ENCODE results near the gene IGSF5.

Gene IGSF5

GRCh38 chr21:39818557-39818956 lies 73.6 kb downstream of the IGSF5 start:
- no peak for DNase-seq
- Mint-ChIP-seq H3K4me1 (ENCODE audit: low read depth) (no peaks in the 10 kb centered on the region), H3K4me3 (no peak overlapping the region), H3K27me3 (no peaks in the 10 kb centered on the region), H3K36me3 (ENCODE audit: low read depth) (no peaks in the 10 kb centered on the region), H3K27ac (no peak overlapping the region), H3K9me3 (no peaks in the 10 kb centered on the region)

- no peak overlapping the region for H3K27ac Mint-ChIP-seq
- H3K36me3 Mint-ChIP-seq (ENCODE audit: low read depth): no peaks in the 10 kb centered on the region
- H3K4me1 Mint-ChIP-seq (ENCODE audit: low read depth): no peaks in the 10 kb centered on the region
- H3K4me3 Mint-ChIP-seq: no peak overlapping the region
- peaks cover 7% of the 10 kb centered on the region for H3K9me3 Mint-ChIP-seq
- H3K27me3 Mint-ChIP-seq: no peaks in the 10 kb centered on the region
- no peak for DNase-seq
These were observed 77.1 kb downstream of the IGSF5 start for GRCh38 chr21:39822042-39822441.

DNA sequence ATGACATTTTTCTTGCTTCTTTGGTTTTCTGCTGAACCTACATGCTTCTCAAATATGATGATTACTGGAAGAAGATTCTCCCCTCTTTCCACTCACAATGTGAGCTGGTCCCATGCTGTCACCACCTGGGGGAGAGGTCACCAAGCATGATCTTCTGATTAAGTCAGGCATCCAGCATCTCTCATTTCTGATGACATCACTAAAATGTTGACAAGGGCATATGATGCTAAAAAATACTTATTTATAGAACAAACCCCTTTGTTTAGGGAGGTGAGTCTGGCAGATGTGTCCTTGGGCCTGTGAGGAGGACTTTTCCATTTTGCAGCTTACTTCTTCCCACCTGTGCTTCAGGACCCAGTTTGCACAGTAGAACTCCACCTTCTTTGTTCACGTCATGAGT lies 80.3 kb downstream of the IGSF5 start:
- Mint-ChIP-seq H3K27ac (no peak overlapping the region), H3K4me1 (ENCODE audit: low read depth) (no peaks in the 10 kb centered on the region), H3K27me3 (no peaks in the 10 kb centered on the region), H3K4me3 (no peak overlapping the region), H3K9me3 (peaks cover 7% of the 10 kb centered on the region), H3K36me3 (ENCODE audit: low read depth) (no peaks in the 10 kb centered on the region)
- no peak for DNase-seq

DNA sequence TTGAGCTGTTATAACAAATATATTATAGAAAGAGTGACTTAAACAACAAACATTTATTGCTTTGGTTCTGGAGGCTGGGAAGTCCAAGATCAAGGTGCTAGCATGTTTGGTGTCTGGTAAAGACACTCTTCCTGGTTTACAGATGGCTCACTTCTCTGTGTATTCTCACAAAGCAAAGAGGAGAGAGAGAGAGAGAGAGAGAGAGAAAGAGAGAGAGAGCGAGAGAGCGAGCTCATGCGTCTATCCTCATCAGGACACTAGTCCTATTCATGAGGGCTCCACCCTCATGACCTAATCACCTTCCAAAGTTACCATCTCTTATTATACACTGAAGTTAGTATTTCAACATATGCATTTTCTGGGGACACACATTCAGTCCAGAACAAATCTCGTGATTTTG lies 89.6 kb downstream of the IGSF5 start:
- Mint-ChIP-seq H3K27ac (no peak overlapping the region), H3K27me3 (no peaks in the 10 kb centered on the region), H3K9me3 (no peaks in the 10 kb centered on the region), H3K36me3 (ENCODE audit: low read depth) (no peaks in the 10 kb centered on the region), H3K4me3 (no peak overlapping the region), H3K4me1 (ENCODE audit: low read depth) (no peaks in the 10 kb centered on the region)
- DNase-seq: no peak

DNA sequence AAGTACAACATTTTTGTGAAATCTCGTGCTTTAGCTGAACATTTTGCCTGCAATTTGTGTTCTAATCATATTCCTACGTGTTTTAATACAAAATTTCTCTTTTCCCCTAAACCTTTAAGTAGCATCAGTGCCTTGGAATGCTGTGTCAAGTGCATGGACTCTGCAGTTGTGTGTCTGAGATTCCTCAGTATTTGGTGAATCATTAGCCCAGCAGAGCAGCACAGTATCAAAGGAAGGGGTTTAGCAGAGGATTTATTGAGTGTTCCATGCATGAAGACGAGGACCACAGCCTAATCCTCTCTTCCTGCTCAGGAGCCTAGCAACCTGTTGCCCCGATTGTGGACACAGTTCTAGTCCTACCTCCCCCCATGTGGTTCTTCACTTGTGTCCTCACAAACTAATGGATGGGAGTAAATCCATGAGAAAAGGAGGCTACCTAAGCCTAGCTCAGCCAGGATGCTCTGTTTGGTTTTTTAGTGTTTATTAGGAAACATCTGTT lies 92.9 kb downstream of the IGSF5 start:
- H3K27ac Mint-ChIP-seq: no peak overlapping the region
- no peaks in the 10 kb centered on the region for H3K4me1 Mint-ChIP-seq (ENCODE audit: low read depth)
- no peaks in the 10 kb centered on the region for H3K9me3 Mint-ChIP-seq
- no peaks in the 10 kb centered on the region for H3K36me3 Mint-ChIP-seq (ENCODE audit: low read depth)
- no peak for DNase-seq
- H3K4me3 Mint-ChIP-seq: no peak overlapping the region
- no peaks in the 10 kb centered on the region for H3K27me3 Mint-ChIP-seq

DNA sequence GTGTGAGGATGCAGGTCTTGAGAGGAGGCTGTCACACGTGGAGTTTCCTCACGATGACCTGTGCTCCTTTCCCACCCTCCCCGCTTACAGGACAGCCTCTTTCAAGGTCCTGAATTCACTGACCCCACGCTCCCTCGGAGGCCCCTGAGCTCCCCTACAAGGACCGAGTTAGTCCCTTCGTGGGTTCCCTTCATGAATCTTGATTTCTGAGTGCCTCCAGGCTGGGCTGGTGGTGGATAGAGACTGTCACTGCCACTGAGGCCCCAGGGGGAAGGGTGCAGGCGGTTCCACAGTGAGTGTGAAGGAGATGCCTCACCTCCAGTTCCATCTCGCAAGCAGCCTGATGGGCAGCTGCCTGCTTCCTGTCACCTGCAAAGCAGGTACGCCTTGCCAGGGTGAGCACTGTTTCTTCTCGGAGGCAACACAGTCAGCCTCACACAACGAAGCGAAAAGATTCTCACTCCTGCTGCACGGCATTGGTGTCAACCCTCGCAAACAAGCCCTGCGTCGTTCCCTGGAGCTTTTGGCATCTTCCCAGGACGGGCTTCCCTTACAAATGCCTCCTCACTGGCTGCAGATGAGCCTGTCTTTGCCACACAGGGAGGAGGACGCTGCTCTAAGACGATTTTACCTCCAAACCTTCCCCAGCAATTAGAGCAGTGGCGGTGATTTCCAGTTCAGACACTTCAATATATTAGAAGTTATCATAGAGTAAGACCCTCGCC lies 95.6 kb downstream of the IGSF5 start:
- no peak for DNase-seq
- Mint-ChIP-seq H3K27ac (no peak overlapping the region), H3K36me3 (ENCODE audit: low read depth) (no peaks in the 10 kb centered on the region), H3K4me1 (ENCODE audit: low read depth) (no peaks in the 10 kb centered on the region), H3K4me3 (no peak overlapping the region), H3K27me3 (no peaks in the 10 kb centered on the region), H3K9me3 (peaks cover 3% of the 10 kb centered on the region)

DNA sequence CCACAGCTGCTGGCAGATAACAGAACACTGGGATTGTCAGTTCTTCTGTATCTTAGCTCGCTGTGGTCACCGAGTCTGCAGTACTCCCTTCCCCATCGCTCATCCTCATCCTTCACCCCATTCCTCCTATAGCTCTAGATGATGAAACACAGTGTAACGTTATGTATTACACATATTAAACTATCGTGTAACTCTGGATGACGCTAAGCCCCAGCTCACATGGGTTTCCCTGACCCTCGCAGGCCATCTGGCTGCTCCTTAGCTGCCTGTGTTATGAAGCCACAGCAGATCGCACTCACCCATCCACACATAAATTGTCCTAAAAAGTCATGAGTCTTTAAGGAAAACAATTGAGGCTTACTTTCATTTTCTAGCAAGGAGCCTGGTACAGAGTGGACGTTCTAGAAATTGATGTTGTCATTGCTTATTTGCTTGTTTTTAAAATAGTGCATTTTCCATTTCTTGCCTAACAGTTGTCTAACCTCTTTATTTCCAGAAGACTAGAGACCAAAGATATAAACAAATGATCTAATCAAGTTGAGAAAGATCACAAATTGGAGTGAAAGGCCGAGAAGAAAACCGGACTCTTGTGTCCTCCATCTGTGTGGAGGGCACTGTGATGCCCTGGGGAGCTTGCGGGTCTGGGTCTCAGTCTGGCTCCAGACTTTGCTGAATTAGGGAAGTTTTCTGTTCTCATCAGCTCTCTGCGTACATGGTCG lies 97.9 kb downstream of the IGSF5 start:
- DNase-seq: no peak
- Mint-ChIP-seq H3K27me3 (no peaks in the 10 kb centered on the region), H3K27ac (no peak overlapping the region), H3K36me3 (ENCODE audit: low read depth) (no peaks in the 10 kb centered on the region), H3K9me3 (peaks cover 3% of the 10 kb centered on the region), H3K4me3 (no peak overlapping the region), H3K4me1 (ENCODE audit: low read depth) (no peaks in the 10 kb centered on the region)

- no peak for DNase-seq
- Mint-ChIP-seq H3K27me3 (no peaks in the 10 kb centered on the region), H3K4me3 (no peak overlapping the region), H3K9me3 (peaks cover 3% of the 10 kb centered on the region), H3K4me1 (ENCODE audit: low read depth) (no peaks in the 10 kb centered on the region), H3K36me3 (ENCODE audit: low read depth) (no peaks in the 10 kb centered on the region), H3K27ac (no peak overlapping the region)
These were observed 98.5 kb downstream of the IGSF5 start for GRCh38 chr21:39843483-39843882.

DNA sequence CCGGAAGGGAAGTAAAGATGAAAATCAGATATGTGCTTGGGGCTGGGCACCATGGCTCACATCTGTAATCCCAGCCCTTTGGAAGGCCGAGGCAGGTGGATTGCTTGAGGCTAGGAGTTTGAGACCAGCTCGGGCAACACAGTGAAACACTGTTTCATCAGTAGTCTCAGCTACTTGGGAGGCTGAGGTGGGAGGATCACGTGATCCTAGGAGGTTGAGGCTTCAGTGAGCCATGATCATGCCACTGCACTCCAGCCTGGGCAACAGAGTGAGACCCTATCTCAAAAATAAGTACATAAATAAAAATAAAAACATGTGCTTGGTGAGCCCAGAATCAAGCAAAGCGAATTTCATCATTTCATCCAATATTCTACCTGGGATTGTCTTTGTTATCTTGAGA lies 98.9 kb downstream of the IGSF5 start:
- no peak overlapping the region for H3K4me3 Mint-ChIP-seq
- H3K27me3 Mint-ChIP-seq: no peaks in the 10 kb centered on the region
- H3K9me3 Mint-ChIP-seq: peaks cover 3% of the 10 kb centered on the region
- DNase-seq: no peak
- H3K4me1 Mint-ChIP-seq (ENCODE audit: low read depth): no peaks in the 10 kb centered on the region
- no peak overlapping the region for H3K27ac Mint-ChIP-seq
- no peaks in the 10 kb centered on the region for H3K36me3 Mint-ChIP-seq (ENCODE audit: low read depth)

GRCh38 chr21:39845571-39846130 lies 100.7 kb downstream of the IGSF5 start:
- no peak for DNase-seq
- H3K9me3 Mint-ChIP-seq: peaks cover 3% of the 10 kb centered on the region
- no peaks in the 10 kb centered on the region for H3K27me3 Mint-ChIP-seq
- no peaks in the 10 kb centered on the region for H3K4me1 Mint-ChIP-seq (ENCODE audit: low read depth)
- no peak overlapping the region for H3K4me3 Mint-ChIP-seq
- no peaks in the 10 kb centered on the region for H3K36me3 Mint-ChIP-seq (ENCODE audit: low read depth)
- H3K27ac Mint-ChIP-seq: no peak overlapping the region

- H3K9me3 Mint-ChIP-seq: peaks cover 3% of the 10 kb centered on the region
- no peak for DNase-seq
- H3K4me3 Mint-ChIP-seq: no peak overlapping the region
- H3K4me1 Mint-ChIP-seq (ENCODE audit: low read depth): no peaks in the 10 kb centered on the region
- no peaks in the 10 kb centered on the region for H3K27me3 Mint-ChIP-seq
- no peaks in the 10 kb centered on the region for H3K36me3 Mint-ChIP-seq (ENCODE audit: low read depth)
- no peak overlapping the region for H3K27ac Mint-ChIP-seq
These were observed 102.9 kb downstream of the IGSF5 start for GRCh38 chr21:39847877-39848276.

- peaks cover 3% of the 10 kb centered on the region for H3K9me3 Mint-ChIP-seq
These were observed 104.2 kb downstream of the IGSF5 start for GRCh38 chr21:39849014-39849655.

DNA sequence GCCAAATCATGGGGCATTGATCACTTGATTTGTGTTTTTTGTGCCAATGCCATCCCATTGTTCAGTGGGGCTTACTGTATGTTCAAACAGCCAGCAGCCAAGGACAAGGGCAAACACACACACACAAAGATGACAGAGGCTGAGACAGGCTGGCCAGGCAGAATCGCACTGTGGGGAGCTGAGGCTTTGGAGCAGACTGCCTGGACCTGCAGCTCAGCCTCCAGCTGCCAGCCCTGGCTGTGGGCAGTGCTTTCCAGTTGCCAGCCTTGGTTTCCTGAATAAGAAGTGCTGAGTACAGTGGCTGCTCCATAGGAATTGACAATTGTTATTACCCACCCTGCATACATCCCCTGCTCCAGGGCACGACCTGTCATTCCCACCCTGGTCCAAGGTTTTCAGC lies 105.3 kb downstream of the IGSF5 start:
- Mint-ChIP-seq H3K27me3 (no peaks in the 10 kb centered on the region), H3K4me3 (no peak overlapping the region), H3K27ac (no peak overlapping the region), H3K9me3 (no peaks in the 10 kb centered on the region), H3K36me3 (ENCODE audit: low read depth) (no peaks in the 10 kb centered on the region), H3K4me1 (ENCODE audit: low read depth) (no peaks in the 10 kb centered on the region)
- no peak for DNase-seq

More at GRCh38 chr21:39849014-39849655, 104.2 kb downstream of the IGSF5 start:
- H3K4me1 Mint-ChIP-seq (ENCODE audit: low read depth): no peaks in the 10 kb centered on the region
- no peak overlapping the region for H3K27ac Mint-ChIP-seq
- H3K27me3 Mint-ChIP-seq: no peaks in the 10 kb centered on the region
- no peaks in the 10 kb centered on the region for H3K36me3 Mint-ChIP-seq (ENCODE audit: low read depth)
- H3K4me3 Mint-ChIP-seq: no peak overlapping the region
- no peak for DNase-seq

DNA sequence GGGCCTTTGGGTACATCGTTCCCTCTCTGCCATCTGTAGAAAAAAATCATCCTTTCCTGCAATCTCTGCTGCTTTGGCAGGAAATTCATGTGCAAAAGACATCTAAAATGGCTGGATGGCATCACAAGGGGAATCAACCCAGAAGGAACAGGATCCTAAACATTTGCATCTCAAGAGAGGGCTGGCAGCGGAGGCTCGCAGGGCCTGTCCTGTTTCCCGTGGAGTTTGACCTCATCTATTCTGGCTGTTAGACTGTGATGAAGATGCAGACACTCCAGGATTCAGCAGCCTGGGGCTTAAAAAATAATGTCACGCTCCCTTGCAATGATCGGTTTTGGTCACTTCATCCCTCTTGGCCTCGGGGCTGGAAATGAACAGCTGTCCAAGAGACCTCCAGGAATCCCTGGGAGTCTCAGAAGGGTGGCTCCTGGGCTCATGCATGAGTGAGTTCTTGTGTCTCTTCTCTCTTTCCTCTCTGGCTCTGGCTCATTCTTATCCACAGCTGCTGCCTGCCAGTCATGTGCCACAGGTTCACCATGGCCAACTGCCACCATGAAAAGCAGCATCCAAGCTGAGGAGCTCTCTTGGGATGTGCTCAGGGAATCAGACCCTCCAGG lies 106.1 kb downstream of the IGSF5 start:
- no peaks in the 10 kb centered on the region for H3K36me3 Mint-ChIP-seq (ENCODE audit: low read depth)
- H3K4me1 Mint-ChIP-seq (ENCODE audit: low read depth): no peaks in the 10 kb centered on the region
- no peak overlapping the region for H3K27ac Mint-ChIP-seq
- no peak for DNase-seq
- H3K27me3 Mint-ChIP-seq: no peaks in the 10 kb centered on the region
- peaks cover 4% of the 10 kb centered on the region for H3K9me3 Mint-ChIP-seq
- no peak overlapping the region for H3K4me3 Mint-ChIP-seq

All from activated T-cell treated with anti-CD3 and anti-CD28 coated beads, Interleukin-2, amount 50 U/mL, for 24 hours (primary cell).